ENCODE data around the gene WDR4. TPM values are rescaled to one million over a fixed set of nuclear protein-coding genes. Genes with fewer than 3 reads are reported as not detected.
"Not testable (repeated sequence)": the region's sequence is repeated elsewhere in the genome, so short reads cannot be mapped to it uniquely, and the experiment has no call there.

The WDR4 gene
- total RNA-seq, 6 donors from 2014 or later = 10.2 to 49.2 (median 18.6) TPM

DNA sequence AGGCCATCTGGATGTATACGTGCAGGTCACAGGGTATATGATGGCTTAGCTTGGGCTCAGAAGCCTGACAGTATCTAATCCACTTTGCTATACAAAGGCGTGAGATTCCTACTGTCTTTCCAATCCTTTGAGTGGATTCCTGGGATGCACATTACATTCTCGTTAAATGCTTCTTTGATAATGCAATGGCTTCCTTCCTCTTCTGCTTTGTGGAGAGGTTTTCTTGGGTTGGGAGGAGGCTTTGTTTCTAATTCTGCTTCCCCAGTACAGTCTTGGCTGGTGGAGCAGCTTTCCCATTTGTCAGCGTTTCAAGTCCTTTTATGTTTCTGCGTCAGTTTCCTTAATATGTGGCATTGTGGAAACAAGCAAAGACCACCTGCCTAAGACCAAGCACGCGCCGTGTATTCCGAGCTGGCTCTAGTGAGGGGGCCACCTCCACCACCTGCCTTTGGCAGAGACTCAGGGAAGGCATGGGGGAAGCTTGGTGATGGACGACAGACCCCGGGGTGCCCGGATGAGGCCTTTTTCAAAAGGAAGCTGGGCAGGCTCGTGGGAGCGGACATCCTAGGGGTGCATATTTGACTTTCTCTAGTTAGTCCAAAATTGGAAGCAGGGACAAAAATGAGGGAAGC is 72.7 kb downstream of the WDR4 start:
- 53 to 57% methylated on average over 14 of the region's 14 CpGs for WGBS, 2 donors
- no peaks in the 10 kb centered on the region for H3K27me3 ChIP-seq
- ATAC-seq (ENCODE audit: low FRiP score in 2 of 2) (no peak), DNase-seq (no peak)
- no peak overlapping the region for H3K4me3 ChIP-seq
- no peaks in the 10 kb centered on the region for H3K36me3 ChIP-seq
- no peak for TF ChIP-seq EP300 (IDR thresholded peaks at IDR 0.05)
- H3K27ac ChIP-seq = no peak overlapping the region
- H3K4me1 ChIP-seq = peaks cover 0 to 8% (median 1%) of the 10 kb centered on the region in 4 donors
- H3K9me3 ChIP-seq = no peaks in the 10 kb centered on the region

DNA sequence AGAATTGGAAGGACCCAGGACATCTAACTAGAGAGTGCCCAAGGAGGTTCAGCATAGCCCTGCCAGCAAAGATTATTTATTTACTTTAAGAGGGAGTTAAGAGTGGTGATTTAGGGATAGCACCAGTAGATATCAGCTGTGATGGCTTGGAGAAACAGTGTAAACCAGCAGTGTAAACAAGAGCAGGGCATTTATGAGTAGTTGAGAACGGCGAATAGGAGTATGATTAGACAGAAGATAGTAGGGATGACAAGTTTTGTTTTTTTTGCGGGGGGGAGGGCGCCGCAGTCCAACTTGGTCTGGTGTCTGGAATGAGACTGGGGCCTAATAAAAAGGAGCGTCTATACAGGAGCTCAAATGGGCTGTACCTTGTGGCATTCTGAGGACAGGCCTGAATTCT is 77.7 kb downstream of the WDR4 start:
- H3K36me3 ChIP-seq; H3K27me3 ChIP-seq; H3K27ac ChIP-seq; DNase-seq; ATAC-seq (ENCODE audit: low FRiP score in 2 of 2); H3K4me3 ChIP-seq; H3K4me1 ChIP-seq; H3K9me3 ChIP-seq: not testable (repeated sequence)
- 81 to 91% methylated on average over 6 of the region's 6 CpGs for WGBS, 2 donors

DNA sequence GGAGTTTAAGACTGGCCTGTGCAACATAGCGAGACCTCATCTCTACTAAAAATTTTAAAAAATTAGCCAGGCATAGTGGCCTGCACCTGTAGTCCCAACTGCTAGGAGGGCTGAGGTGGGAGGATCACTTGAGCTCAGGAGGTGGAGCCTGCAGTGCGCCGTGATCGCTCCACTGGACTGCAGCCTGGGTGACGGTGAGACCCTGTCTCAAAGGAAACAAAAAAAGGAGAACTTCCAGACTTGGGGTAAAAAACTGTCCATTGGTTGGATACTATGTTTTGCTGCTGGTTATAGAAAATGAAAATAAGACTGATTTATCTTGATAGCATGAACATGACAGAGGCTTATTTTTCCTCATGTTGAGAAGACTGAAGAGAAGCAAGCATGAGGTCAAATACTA is 79.4 kb downstream of the WDR4 start:
- WGBS, 2 donors = 79 to 84% methylated on average over 5 of the region's 5 CpGs
- Histone ChIP-seq H3K36me3 (no peaks in the 10 kb centered on the region), H3K9me3 (no peaks in the 10 kb centered on the region), H3K27ac (no peak overlapping the region), H3K4me3 (no peak overlapping the region), H3K27me3 (no peaks in the 10 kb centered on the region), H3K4me1 (peaks cover 0 to 5% (median 4%) of the 10 kb centered on the region in 4 donors)
- ATAC-seq (ENCODE audit: low FRiP score in 2 of 2) (no peak), DNase-seq (no peak)
- TF ChIP-seq POLR2AphosphoS5 (IDR thresholded peaks at IDR 0.05) (no peak), CTCF (IDR thresholded peaks at IDR 0.05) (no peak), EP300 (IDR thresholded peaks at IDR 0.05) (no peak), POLR2A (IDR thresholded peaks at IDR 0.05) (no peak)

- Histone ChIP-seq H3K4me1 (peaks cover 0 to 5% (median 4%) of the 10 kb centered on the region in 4 donors), H3K36me3 (no peaks in the 10 kb centered on the region), H3K27me3 (no peaks in the 10 kb centered on the region), H3K27ac (no peak overlapping the region), H3K4me3 (no peak overlapping the region), H3K9me3 (no peaks in the 10 kb centered on the region)
- WGBS, 2 donors = 71 to 79% methylated on average over 9 of the region's 9 CpGs
- no peak for DNase-seq
- ATAC-seq (ENCODE audit: low FRiP score in 2 of 2) = no peak
- no peak for TF ChIP-seq POLR2AphosphoS5 (IDR thresholded peaks at IDR 0.05)
- TF ChIP-seq EP300 (IDR thresholded peaks at IDR 0.05) = no peak
- TF ChIP-seq POLR2A (IDR thresholded peaks at IDR 0.05) = no peak
- no peak for TF ChIP-seq CTCF (IDR thresholded peaks at IDR 0.05)
Observed at GRCh38 chr21:42799516-42799915, 79.8 kb downstream of the WDR4 start.

Other genes with a start within 250 kb of the WDR4 start
- gene PDE9A, start 225.9 kb downstream of the WDR4 start, total RNA-seq = 10 to 100 TPM in 2 of 6 donors, 1 to 10 TPM in 4; 4.0 to 12.4 (median 6.6) TPM
- 10 to 100 TPM; 33.7 to 97.4 (median 44.9) TPM for gene NDUFV3, start 13.8 kb upstream of the WDR4 start, total RNA-seq
- gene ERVH48-1, start 46.1 kb upstream of the WDR4 start, total RNA-seq = under 1 TPM in 4 of 6 donors, not detected in 2; 0.09 to 0.33 (median 0.15) TPM
- gene PKNOX1, start 95.0 kb upstream of the WDR4 start, total RNA-seq = 10 to 100 TPM in 5 of 6 donors, 1 to 10 TPM in 1; 9.7 to 54.5 (median 11.5) TPM
- gene CBS, start 196.3 kb upstream of the WDR4 start, total RNA-seq = 10 to 100 TPM; 29.7 to 80.8 (median 57.7) TPM
- gene U2AF1, start 228.0 kb upstream of the WDR4 start, total RNA-seq = 10 to 100 TPM in 5 of 6 donors, 1 to 10 TPM in 1; 8.9 to 78.6 (median 58.1) TPM